ENCODE results near the gene LACRT.

GRCh38 chr12:54605138-54605970 lies 29.3 kb downstream of the LACRT start:
- no peak for TF ChIP-seq CTCF (IDR thresholded peaks at IDR 0.05)
- no peak for TF ChIP-seq EZH2phosphoT487 (IDR thresholded peaks at IDR 0.05)
- no peak for TF ChIP-seq EZH2 (IDR thresholded peaks at IDR 0.05)
